ENCODE data around the gene STK31. TPM values are rescaled to one million over a fixed set of nuclear protein-coding genes. Genes with fewer than 3 reads are reported as not detected.
A peak's percentile ranks its signal among the peaks of the same experiment; 100 is the strongest.
"Not testable (repeated sequence)": the region's sequence is repeated elsewhere in the genome, so short reads cannot be mapped to it uniquely, and the experiment has no call there.

The STK31 gene
- total RNA-seq, 1 donor from 2014 or later, result 0.12 TPM

GRCh38 chr7:23742051-23742450 is 32.0 kb downstream of the STK31 start:
- no peak overlapping the region for H3K4me3 ChIP-seq (ENCODE audit: low read depth, low read length)
- no peak for DNase-seq (ENCODE audit: low read depth)
- TF ChIP-seq CTCF (conservative IDR thresholded peaks at IDR 0.05; ENCODE audit: low read depth, low read length), result no peak

GRCh38 chr7:23743226-23743625 is 33.2 kb downstream of the STK31 start:
- no peak for DNase-seq (ENCODE audit: low read depth)
- no peak overlapping the region for H3K4me3 ChIP-seq (ENCODE audit: low read depth, low read length)
- no peak for TF ChIP-seq CTCF (conservative IDR thresholded peaks at IDR 0.05; ENCODE audit: low read depth, low read length)

- no peak for TF ChIP-seq CTCF (conservative IDR thresholded peaks at IDR 0.05; ENCODE audit: low read depth, low read length)
- no peak for DNase-seq (ENCODE audit: low read depth)
- H3K4me3 ChIP-seq (ENCODE audit: low read depth, low read length), result no peak overlapping the region
Observed at GRCh38 chr7:23746629-23747028, 36.6 kb downstream of the STK31 start.

GRCh38 chr7:23751852-23752251 is 41.8 kb downstream of the STK31 start:
- no peak for DNase-seq (ENCODE audit: low read depth)
- no peak overlapping the region for H3K4me3 ChIP-seq (ENCODE audit: low read depth, low read length)
- no peak for TF ChIP-seq CTCF (conservative IDR thresholded peaks at IDR 0.05; ENCODE audit: low read depth, low read length)

- not testable (repeated sequence) for DNase-seq (ENCODE audit: low read depth)
Observed at GRCh38 chr7:23758839-23759238, 48.8 kb downstream of the STK31 start.

GRCh38 chr7:23759671-23760391 is 49.8 kb downstream of the STK31 start:
- no peak for TF ChIP-seq CTCF (conservative IDR thresholded peaks at IDR 0.05; ENCODE audit: low read depth, low read length)
- H3K4me3 ChIP-seq (ENCODE audit: low read depth, low read length), result no peak overlapping the region
- peak; percentile 90 for DNase-seq (ENCODE audit: low read depth)

More at GRCh38 chr7:23758839-23759238, 48.8 kb downstream of the STK31 start:
- not testable (repeated sequence) for H3K4me3 ChIP-seq (ENCODE audit: low read depth, low read length)

GRCh38 chr7:23765943-23766342 is 55.9 kb downstream of the STK31 start:
- TF ChIP-seq CTCF (conservative IDR thresholded peaks at IDR 0.05; ENCODE audit: low read depth, low read length), result no peak
- no peak for DNase-seq (ENCODE audit: low read depth)
- no peak overlapping the region for H3K4me3 ChIP-seq (ENCODE audit: low read depth, low read length)

Measured in epithelial cell of proximal tubule (primary cell).